HepG2 (cell line): Measurements from ENCODE around the gene HYAL2. TPM values are rescaled to one million over a fixed set of nuclear protein-coding genes. Genes with fewer than 3 reads are reported as not detected.

Experiments used
- ARNTL ChIP-seq: sonication (generic); formaldehyde crosslinking; IDR thresholded peaks from 2 replicates; pipeline ENCODE4 v1.4.0; 2020; ENCODE audit warnings: mild to moderate bottlenecking, missing genetic modification reagents
- KDM5A ChIP-seq: fragments of 200-600 bp; sonication (generic); IDR thresholded peaks from 2 replicates; pipeline ENCODE4 v1.7.0; 2018; ENCODE audit warnings: antibody characterized with exemption, mild to moderate bottlenecking, low read length, borderline replicate concordance
- MED13 ChIP-seq: sonication (generic); formaldehyde crosslinking; IDR thresholded peaks from 2 replicates; pipeline ENCODE4 v1.5.0; 2020; ENCODE audit warnings: missing genetic modification reagents
- RBM39 ChIP-seq: fragments of 200-400 bp; formaldehyde crosslinking; IDR thresholded peaks from one replicate; pipeline ENCODE4 v1.6.1; 2018; ENCODE audit warnings: antibody characterized with exemption, mild to moderate bottlenecking, low read depth, low read length; ENCODE audit not compliant: poor library complexity, severe bottlenecking
- SMYD3 ChIP-seq: sonication (generic); formaldehyde crosslinking; IDR thresholded peaks from 2 replicates; pipeline ENCODE4 v1.8.1; 2023; ENCODE audit warnings: mild to moderate bottlenecking, missing genetic modification reagents
- SOX5 ChIP-seq: IDR thresholded peaks from 2 replicates; pipeline ENCODE4 v1.6.1; 2016; ENCODE audit warnings: borderline replicate concordance
- ZNF280D ChIP-seq: sonication (generic); formaldehyde crosslinking; IDR thresholded peaks from 2 replicates; pipeline ENCODE4 v1.5.1; 2020; ENCODE audit warnings: mild to moderate bottlenecking, missing genetic modification reagents
- ZNF362 ChIP-seq: sonication (generic); formaldehyde crosslinking; IDR thresholded peaks from 2 replicates; pipeline ENCODE4 v1.4.0; 2020; ENCODE audit warnings: missing genetic modification reagents, mild to moderate bottlenecking, borderline replicate concordance
- ZNF883 ChIP-seq: sonication (generic); formaldehyde crosslinking; IDR thresholded peaks from 2 replicates; pipeline ENCODE4 v1.5.1; 2020; ENCODE audit warnings: mild to moderate bottlenecking, missing genetic modification reagents; ENCODE audit errors: not compliant biosample characterization
- polyA plus RNA-seq, 8 experiments: library from polyadenylated mRNA; depleted of rRNA in 3 of 8; stranded (reverse) in 7 of 8; unstranded in 1 of 8; fragments of >200 nt; fragmentation: Illumina TruSeq in 4 of 8; extraction: Trizol in 4 of 8; gene quantifications; 2 replicates each; pipeline versions ENCODE4 v1.2.1 to v1.2.3, GENCODE V29; 2011 to 2016; ENCODE audit warnings: low read depth in 4 of 8, missing spikeins in 1 of 8, mixed read lengths in 1 of 8; ENCODE audit not compliant: insufficient read depth in 1 of 8
- total RNA-seq, 5 experiments: library from RNA; depleted of rRNA; stranded (reverse); fragments of >200 nt; fragmentation: Illumina TruSeq; extraction: Trizol; gene quantifications; 2 replicates each; pipeline ENCODE4 v1.2.3, GENCODE V29; 2016; ENCODE audit warnings: low read depth in 1 of 5
- TF ChIP-seq, protein P1 (sequence below): sonication (generic); formaldehyde crosslinking; IDR thresholded peaks from one replicate; pipeline ENCODE4 v1.5.1; 2020; ENCODE audit warnings: mild to moderate bottlenecking, missing genetic modification reagents; ENCODE audit errors: not compliant biosample characterization
- TF ChIP-seq, protein P2 (sequence below): sonication (generic); formaldehyde crosslinking; conservative IDR thresholded peaks from 2 replicates; pipeline ENCODE4 v1.4.0; 2020; ENCODE audit warnings: missing genetic modification reagents
- TF ChIP-seq, protein P3 (sequence below): sonication (generic); formaldehyde crosslinking; IDR thresholded peaks from 2 replicates; pipeline ENCODE4 v1.8.0; 2022; ENCODE audit warnings: missing genetic modification reagents, mild to moderate bottlenecking, inconsistent platforms, borderline replicate concordance

Gene HYAL2
- total and polyA plus RNA-seq, 2 of the 13 experiments (the other 11 are each of a cell fraction or from before 2014, with no cell fraction given) = 76.2 to 102 TPM

- TF ChIP-seq ZNF280D (CRISPR knock-in tag) = peak; percentile 66; the same call in 1 of the 2 replicates
- 0 out of 2 replicates have a peak, but pooled peaks have one; percentile 47 for TF ChIP-seq ZNF362
- peak; percentile 96 for TF ChIP-seq SMYD3
- TF ChIP-seq SOX5 = 0 out of 2 replicates have a peak, but pooled peaks have one; percentile 18
- TF ChIP-seq, protein P1, sequence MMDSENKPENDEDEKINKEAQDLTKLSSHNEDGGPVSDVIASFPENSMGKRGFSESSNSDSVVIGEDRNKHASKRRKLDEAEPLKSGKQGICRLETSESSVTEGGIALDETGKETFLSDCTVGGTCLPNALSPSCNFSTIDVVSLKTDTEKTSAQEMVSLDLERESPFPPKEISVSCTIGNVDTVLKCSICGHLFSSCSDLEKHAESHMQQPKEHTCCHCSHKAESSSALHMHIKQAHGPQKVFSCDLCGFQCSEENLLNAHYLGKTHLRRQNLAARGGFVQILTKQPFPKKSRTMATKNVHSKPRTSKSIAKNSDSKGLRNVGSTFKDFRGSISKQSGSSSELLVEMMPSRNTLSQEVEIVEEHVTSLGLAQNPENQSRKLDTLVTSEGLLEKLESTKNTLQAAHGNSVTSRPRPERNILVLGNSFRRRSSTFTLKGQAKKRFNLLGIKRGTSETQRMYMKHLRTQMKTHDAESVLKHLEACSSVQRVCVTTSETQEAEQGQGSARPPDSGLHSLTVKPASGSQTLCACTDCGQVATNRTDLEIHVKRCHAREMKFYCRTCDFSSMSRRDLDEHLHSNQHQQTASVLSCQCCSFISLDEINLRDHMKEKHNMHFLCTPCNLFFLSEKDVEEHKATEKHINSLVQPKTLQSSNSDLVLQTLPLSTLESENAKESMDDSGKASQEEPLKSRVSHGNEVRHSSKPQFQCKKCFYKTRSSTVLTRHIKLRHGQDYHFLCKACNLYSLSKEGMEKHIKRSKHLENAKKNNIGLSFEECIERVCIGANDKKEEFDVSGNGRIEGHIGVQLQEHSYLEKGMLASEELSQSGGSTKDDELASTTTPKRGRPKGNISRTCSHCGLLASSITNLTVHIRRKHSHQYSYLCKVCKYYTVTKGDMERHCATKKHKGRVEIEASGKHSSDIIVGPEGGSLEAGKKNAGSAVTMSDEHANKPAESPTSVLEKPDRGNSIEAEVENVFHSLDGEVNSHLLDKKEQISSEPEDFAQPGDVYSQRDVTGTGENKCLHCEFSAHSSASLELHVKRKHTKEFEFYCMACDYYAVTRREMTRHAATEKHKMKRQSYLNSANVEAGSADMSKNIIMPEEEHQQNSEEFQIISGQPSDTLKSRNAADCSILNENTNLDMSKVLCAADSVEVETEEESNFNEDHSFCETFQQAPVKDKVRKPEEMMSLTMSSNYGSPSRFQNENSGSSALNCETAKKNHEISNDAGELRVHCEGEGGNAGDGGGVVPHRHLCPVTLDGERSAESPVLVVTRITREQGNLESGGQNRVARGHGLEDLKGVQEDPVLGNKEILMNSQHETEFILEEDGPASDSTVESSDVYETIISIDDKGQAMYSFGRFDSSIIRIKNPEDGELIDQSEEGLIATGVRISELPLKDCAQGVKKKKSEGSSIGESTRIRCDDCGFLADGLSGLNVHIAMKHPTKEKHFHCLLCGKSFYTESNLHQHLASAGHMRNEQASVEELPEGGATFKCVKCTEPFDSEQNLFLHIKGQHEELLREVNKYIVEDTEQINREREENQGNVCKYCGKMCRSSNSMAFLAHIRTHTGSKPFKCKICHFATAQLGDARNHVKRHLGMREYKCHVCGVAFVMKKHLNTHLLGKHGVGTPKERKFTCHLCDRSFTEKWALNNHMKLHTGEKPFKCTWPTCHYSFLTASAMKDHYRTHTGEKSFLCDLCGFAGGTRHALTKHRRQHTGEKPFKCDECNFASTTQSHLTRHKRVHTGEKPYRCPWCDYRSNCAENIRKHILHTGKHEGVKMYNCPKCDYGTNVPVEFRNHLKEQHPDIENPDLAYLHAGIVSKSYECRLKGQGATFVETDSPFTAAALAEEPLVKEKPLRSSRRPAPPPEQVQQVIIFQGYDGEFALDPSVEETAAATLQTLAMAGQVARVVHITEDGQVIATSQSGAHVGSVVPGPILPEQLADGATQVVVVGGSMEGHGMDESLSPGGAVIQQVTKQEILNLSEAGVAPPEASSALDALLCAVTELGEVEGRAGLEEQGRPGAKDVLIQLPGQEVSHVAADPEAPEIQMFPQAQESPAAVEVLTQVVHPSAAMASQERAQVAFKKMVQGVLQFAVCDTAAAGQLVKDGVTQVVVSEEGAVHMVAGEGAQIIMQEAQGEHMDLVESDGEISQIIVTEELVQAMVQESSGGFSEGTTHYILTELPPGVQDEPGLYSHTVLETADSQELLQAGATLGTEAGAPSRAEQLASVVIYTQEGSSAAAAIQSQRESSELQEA = no peak
- peak; percentile 20; the same call in 1 of the 2 replicates for TF ChIP-seq KDM5A
- TF ChIP-seq RBM39 = peak; percentile 62
- peak; percentile 71 for TF ChIP-seq ARNTL (CRISPR knock-in tag)
- TF ChIP-seq ZNF883 (CRISPR knock-in tag) = peak; percentile 59
- TF ChIP-seq, protein P2, sequence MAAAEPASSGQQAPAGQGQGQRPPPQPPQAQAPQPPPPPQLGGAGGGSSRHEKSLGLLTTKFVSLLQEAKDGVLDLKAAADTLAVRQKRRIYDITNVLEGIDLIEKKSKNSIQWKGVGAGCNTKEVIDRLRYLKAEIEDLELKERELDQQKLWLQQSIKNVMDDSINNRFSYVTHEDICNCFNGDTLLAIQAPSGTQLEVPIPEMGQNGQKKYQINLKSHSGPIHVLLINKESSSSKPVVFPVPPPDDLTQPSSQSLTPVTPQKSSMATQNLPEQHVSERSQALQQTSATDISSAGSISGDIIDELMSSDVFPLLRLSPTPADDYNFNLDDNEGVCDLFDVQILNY (CRISPR knock-in tag) = peak; percentile 76
- TF ChIP-seq, protein P3, sequence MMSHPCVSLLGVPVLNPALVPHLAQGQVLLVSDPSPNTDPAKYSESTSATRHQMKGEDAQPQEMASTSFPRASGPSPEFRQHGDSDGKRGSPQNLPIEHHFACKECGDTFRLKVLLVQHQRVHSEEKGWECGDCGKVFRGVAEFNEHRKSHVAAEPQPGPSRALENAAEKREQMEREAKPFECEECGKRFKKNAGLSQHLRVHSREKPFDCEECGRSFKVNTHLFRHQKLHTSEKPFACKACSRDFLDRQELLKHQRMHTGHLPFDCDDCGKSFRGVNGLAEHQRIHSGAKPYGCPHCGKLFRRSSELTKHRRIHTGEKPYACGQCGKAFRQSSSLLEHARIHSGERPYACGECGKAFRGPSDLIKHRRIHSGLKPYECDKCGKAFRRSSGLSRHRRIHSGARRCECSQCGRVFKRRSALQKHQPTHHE (CRISPR knock-in tag) = peak; percentile 71; the same call in 1 of the 2 replicates
- TF ChIP-seq MED13 (CRISPR knock-in tag) = no peak
Measured at GRCh38 chr3:50303013-50303815, 19.3 kb downstream of the HYAL2 start, which contains the start of gene HYAL1 (continued).
